ENCODE data around the gene IGSF21.

GRCh38 chr1:18232052-18232451 lies 124.5 kb downstream of the IGSF21 start:
- TF ChIP-seq POLR2A (IDR thresholded peaks at IDR 0.05; ENCODE audit: low read depth, low read length) = no peak
- peak in 1 of 2 donors; percentile 22 for TF ChIP-seq CTCF (IDR thresholded peaks at IDR 0.05; ENCODE audit: extremely low read depth in 1 of 2, insufficient read depth in 1 of 2, low read depth in 1 of 2, low read length in 2 of 2)
- TF ChIP-seq MAX (IDR thresholded peaks at IDR 0.05; ENCODE audit: insufficient read depth, insufficient read length) = no peak
- TF ChIP-seq EZH2 (IDR thresholded peaks at IDR 0.05; ENCODE audit: borderline replicate concordance, low read depth, low read length, severe bottlenecking) = no peak
- no peak for TF ChIP-seq POLR2AphosphoS5 (IDR thresholded peaks at IDR 0.05; ENCODE audit: insufficient read depth, low read depth, low read length)
